ENCODE results near the gene PODXL. TPM values are rescaled to one million over a fixed set of nuclear protein-coding genes. Genes with fewer than 3 reads are reported as not detected.
"Not testable (repeated sequence)": the region's sequence is repeated elsewhere in the genome, so short reads cannot be mapped to it uniquely, and the experiment has no call there.

PODXL gene
- polyA plus RNA-seq, 4 donors, result 0.67 to 24.2 (median 7.9) TPM

DNA sequence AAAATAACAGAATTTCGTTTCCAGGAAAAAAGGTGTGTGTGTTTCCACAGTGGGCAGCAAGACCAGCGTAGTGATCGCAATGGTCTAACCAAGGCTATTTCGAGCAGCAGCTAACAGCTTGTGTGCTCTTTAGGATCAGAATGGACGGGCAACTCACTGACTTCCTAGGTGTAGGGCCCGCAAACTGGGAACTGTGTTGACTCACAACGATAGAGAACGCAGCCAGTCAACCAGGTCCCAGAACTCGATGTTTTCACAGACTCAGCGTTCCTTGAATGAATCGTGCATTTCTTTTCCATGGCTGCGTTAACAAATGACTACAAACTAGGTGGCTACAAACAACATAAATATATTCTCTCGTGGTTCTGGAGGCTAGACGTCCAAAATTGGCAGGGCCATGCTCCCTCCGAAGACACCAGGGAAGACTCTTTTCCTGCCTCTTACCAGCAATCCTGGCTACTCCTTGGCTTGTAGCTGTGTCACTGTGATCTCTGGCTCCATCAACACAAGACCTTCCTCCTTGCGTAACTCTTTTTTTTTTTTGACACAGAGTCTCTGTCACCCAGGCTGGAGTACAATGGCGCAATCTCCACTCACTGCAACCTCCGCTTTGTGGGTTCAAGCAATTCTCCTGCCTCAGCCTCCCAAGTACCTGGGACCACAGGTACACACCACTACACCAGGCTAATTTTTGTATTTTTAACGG is 39.1 kb downstream of the PODXL start:
- WGBS, 3 donors, result 88 to 93% (median 92%) methylated on average over 19 of the region's 19 CpGs

DNA sequence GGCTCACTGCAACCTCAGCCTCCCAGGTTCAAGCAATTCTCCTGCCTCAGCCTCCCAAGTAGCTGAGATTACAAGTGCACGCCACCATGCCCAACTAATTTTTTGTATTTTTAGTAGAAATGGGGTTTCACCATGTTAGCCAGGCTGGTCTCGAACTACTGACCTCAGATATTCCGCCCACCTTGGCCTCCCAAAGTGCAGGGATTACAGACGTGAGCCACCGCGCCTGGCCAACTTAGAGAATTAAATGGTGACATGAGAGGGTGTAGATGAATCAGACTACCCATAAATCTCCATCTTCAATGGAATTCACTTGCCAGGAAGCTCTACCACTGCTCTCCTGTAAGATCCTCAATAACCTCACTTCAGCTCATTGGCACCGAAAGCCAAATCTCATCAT is 41.0 kb downstream of the PODXL start:
- H3K4me1 ChIP-seq (ENCODE audit: control insufficient read depth in 3 of 3, insufficient read depth in 2 of 3, low read depth in 1 of 3, low read length in 2 of 3); H3K9me3 ChIP-seq (ENCODE audit: control insufficient read depth in 2 of 2, insufficient read depth in 1 of 2, low read depth in 1 of 2, low read length in 1 of 2); H3K36me3 ChIP-seq (ENCODE audit: control insufficient read depth in 3 of 3, insufficient read depth in 2 of 3, low read depth in 1 of 3, low read length in 3 of 3); H3K4me3 ChIP-seq (ENCODE audit: low read depth in 1 of 3, low read length in 3 of 3); FAIRE-seq; H3K27ac ChIP-seq (ENCODE audit: low read depth in 1 of 3, low read length in 2 of 3); H3K27me3 ChIP-seq (ENCODE audit: control insufficient read depth in 3 of 3, insufficient read depth in 3 of 3, low read length in 3 of 3); DNase-seq: not testable (repeated sequence)
- 89 to 94% (median 92%) methylated on average over 7 of the region's 7 CpGs for WGBS, 3 donors

More for the DNA sequence above, 39.1 kb downstream of the PODXL start:
- no peak for DNase-seq
- H3K4me3 ChIP-seq (ENCODE audit: low read depth in 1 of 3, low read length in 3 of 3), result no peak overlapping the region
- peaks cover 0 to 4% (median 2%) of the 10 kb centered on the region in 3 donors for H3K4me1 ChIP-seq (ENCODE audit: control insufficient read depth in 3 of 3, insufficient read depth in 2 of 3, low read depth in 1 of 3, low read length in 2 of 3)
- no peak for FAIRE-seq
- H3K27ac ChIP-seq (ENCODE audit: low read depth in 1 of 3, low read length in 2 of 3), result no peak overlapping the region
- no peaks in the 10 kb centered on the region for H3K27me3 ChIP-seq (ENCODE audit: control insufficient read depth in 3 of 3, insufficient read depth in 3 of 3, low read length in 3 of 3)
- no peaks in the 10 kb centered on the region for H3K9me3 ChIP-seq (ENCODE audit: control insufficient read depth in 2 of 2, insufficient read depth in 1 of 2, low read depth in 1 of 2, low read length in 1 of 2)
- H3K36me3 ChIP-seq (ENCODE audit: control insufficient read depth in 3 of 3, insufficient read depth in 2 of 3, low read depth in 1 of 3, low read length in 3 of 3), result no peaks in the 10 kb centered on the region

DNA sequence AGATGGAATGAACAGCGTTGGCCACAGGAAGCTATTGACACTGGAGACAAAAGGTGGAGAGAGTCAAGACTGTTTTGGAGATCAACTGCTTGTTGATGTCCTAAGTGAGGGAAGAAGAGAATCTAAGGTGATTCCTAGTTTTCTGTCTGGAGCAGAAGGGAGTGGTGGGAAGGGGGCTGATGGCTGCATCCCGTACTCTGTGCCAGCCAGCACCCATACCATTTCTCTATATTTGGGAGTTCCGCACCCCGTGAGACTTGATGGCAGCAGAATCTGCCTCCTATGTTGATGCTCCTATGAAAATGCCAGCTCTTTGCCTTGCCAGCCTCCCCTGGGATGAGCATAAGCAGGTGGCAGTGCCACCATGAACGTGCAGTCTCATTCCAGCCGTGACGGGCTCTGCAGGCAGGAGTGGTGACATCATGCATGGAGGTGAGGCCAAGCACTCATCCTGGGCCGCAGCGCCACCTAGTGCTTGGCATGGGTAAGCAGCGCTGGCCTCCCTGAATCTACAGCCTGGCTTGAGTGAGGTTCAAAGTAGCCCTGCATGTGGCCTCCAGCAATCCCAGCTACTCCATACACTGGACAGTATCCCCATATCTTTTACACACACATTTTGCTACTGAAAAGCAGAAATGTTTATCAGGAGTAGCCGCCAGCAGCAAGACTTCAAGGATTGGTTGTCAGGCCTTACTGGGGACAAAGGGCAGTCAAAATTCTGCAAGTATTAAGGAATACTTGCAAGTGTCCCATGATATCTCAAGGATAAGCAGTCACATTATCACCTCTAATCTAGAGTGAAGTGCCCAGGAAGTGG is 43.0 kb downstream of the PODXL start:
- DNase-seq (peak; percentile 88 to 91), FAIRE-seq (no peak)
- H3K36me3 ChIP-seq (ENCODE audit: control insufficient read depth in 3 of 3, insufficient read depth in 2 of 3, low read depth in 1 of 3, low read length in 3 of 3), result peaks cover 0 to 5% (median 0%) of the 10 kb centered on the region in 3 donors
- no peaks in the 10 kb centered on the region for H3K27me3 ChIP-seq (ENCODE audit: control insufficient read depth in 3 of 3, insufficient read depth in 3 of 3, low read length in 3 of 3)
- 33 to 37% (median 35%) methylated on average over 11 of the region's 11 CpGs for WGBS, 3 donors
- H3K4me1 ChIP-seq (ENCODE audit: control insufficient read depth in 3 of 3, insufficient read depth in 2 of 3, low read depth in 1 of 3, low read length in 2 of 3), result peaks cover 0 to 4% (median 0%) of the 10 kb centered on the region in 3 donors
- no peaks in the 10 kb centered on the region for H3K9me3 ChIP-seq (ENCODE audit: control insufficient read depth in 2 of 2, insufficient read depth in 1 of 2, low read depth in 1 of 2, low read length in 1 of 2)
- no peak overlapping the region for H3K4me3 ChIP-seq (ENCODE audit: low read depth in 1 of 3, low read length in 3 of 3)
- peak overlapping the region in 2 of 3 donors; percentile 27 to 28 for H3K27ac ChIP-seq (ENCODE audit: low read depth in 1 of 3, low read length in 2 of 3)

DNA sequence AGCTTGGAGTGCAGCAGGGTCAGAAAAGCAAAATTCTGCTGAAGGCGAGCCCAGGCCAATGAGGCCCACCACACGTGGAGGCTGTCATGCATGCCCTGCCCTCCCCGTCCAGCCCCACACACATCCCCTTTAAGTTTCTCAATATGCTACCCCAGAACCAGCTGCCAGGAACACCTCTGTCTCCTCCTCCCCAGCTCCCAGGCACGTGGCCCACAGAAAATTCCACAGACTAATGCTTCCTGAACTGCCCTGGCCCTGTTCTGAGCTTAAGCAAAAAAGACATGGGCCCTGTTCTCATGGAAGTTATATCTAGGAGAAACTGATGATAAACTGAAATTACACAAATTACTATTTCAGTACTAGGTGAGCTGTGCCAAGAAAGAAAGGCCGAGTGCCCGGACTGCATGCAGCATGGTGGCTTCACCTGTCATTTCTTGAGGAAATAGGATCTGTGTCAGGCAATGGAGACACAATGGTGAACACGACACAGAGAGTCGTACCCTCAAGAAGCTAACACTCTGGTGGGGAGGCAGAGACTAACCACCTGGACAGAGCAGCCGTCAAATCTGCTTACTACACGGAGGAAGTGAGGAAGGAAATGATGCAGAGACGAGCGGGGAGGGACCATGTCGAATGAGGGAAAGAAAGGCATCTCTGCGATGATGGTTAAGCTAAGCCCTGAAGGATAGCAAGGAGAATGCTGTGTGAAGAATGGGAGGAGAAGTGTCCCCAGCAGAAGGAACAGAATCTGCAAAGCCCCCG is 44.5 kb downstream of the PODXL start:
- no peak overlapping the region for H3K27ac ChIP-seq (ENCODE audit: low read depth in 1 of 3, low read length in 2 of 3)
- H3K4me1 ChIP-seq (ENCODE audit: control insufficient read depth in 3 of 3, insufficient read depth in 2 of 3, low read depth in 1 of 3, low read length in 2 of 3), result peaks cover 0 to 7% (median 0%) of the 10 kb centered on the region in 3 donors
- 71 to 90% (median 84%) methylated on average over 15 of the region's 15 CpGs for WGBS, 3 donors
- no peaks in the 10 kb centered on the region for H3K9me3 ChIP-seq (ENCODE audit: control insufficient read depth in 2 of 2, insufficient read depth in 1 of 2, low read depth in 1 of 2, low read length in 1 of 2)
- DNase-seq, result no peak
- no peaks in the 10 kb centered on the region for H3K27me3 ChIP-seq (ENCODE audit: control insufficient read depth in 3 of 3, insufficient read depth in 3 of 3, low read length in 3 of 3)
- peaks cover 0 to 8% (median 0%) of the 10 kb centered on the region in 3 donors for H3K36me3 ChIP-seq (ENCODE audit: control insufficient read depth in 3 of 3, insufficient read depth in 2 of 3, low read depth in 1 of 3, low read length in 3 of 3)
- no peak for FAIRE-seq
- H3K4me3 ChIP-seq (ENCODE audit: low read depth in 1 of 3, low read length in 3 of 3), result no peak overlapping the region

DNA sequence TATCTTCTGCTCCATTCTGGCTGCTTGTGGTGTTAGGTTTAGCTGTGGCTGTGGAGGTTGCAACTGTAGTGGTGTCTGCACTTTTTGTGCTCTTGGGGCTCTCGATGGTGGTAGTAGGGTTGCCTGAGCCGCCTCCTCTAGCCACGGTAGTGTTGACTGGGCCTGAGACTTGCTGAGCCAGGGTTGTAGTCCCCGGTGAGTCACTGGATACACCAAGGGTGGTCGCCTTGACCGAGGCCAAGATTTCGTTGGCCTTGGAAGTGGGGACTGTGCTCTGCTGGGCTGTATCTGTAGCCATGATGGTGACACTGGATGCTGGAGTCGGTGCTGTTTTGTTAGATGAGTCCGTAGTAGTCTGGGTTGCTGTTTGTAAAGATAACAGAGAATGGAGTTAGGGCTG is 45.4 kb downstream of the PODXL start:
- FAIRE-seq (no peak), DNase-seq (no peak)
- H3K27ac ChIP-seq (ENCODE audit: low read depth in 1 of 3, low read length in 2 of 3), result no peak overlapping the region
- H3K36me3 ChIP-seq (ENCODE audit: control insufficient read depth in 3 of 3, insufficient read depth in 2 of 3, low read depth in 1 of 3, low read length in 3 of 3), result peaks cover 0 to 8% (median 0%) of the 10 kb centered on the region in 3 donors
- no peaks in the 10 kb centered on the region for H3K27me3 ChIP-seq (ENCODE audit: control insufficient read depth in 3 of 3, insufficient read depth in 3 of 3, low read length in 3 of 3)
- 80 to 87% (median 82%) methylated on average over 9 of the region's 9 CpGs for WGBS, 3 donors
- no peaks in the 10 kb centered on the region for H3K9me3 ChIP-seq (ENCODE audit: control insufficient read depth in 2 of 2, insufficient read depth in 1 of 2, low read depth in 1 of 2, low read length in 1 of 2)
- peaks cover 0 to 7% (median 0%) of the 10 kb centered on the region in 3 donors for H3K4me1 ChIP-seq (ENCODE audit: control insufficient read depth in 3 of 3, insufficient read depth in 2 of 3, low read depth in 1 of 3, low read length in 2 of 3)
- no peak overlapping the region for H3K4me3 ChIP-seq (ENCODE audit: low read depth in 1 of 3, low read length in 3 of 3)

DNA sequence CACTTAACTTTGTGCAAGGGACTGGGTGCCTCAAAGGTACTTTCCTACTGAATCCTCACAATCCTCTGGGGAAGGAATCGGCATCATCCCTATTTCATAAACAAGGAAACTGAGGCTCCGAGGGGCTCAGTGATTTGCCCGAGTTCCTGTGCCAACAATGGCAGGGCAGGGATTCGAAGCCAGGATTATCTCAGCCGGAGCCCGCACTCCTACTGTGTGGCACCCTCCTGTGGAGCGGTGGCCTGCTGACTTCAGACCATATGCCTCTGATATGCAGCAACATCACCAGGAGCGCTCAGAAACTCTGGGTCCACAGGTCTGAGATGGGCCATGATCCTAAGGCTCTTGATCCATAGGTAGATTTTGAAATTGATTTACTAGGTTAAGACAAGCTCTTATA is 46.6 kb downstream of the PODXL start:
- H3K36me3 ChIP-seq (ENCODE audit: control insufficient read depth in 3 of 3, insufficient read depth in 2 of 3, low read depth in 1 of 3, low read length in 3 of 3), result peaks cover 0 to 8% (median 0%) of the 10 kb centered on the region in 3 donors
- no peaks in the 10 kb centered on the region for H3K27me3 ChIP-seq (ENCODE audit: control insufficient read depth in 3 of 3, insufficient read depth in 3 of 3, low read length in 3 of 3)
- no peak overlapping the region for H3K27ac ChIP-seq (ENCODE audit: low read depth in 1 of 3, low read length in 2 of 3)
- H3K4me1 ChIP-seq (ENCODE audit: control insufficient read depth in 3 of 3, insufficient read depth in 2 of 3, low read depth in 1 of 3, low read length in 2 of 3), result peaks cover 0 to 7% (median 0%) of the 10 kb centered on the region in 3 donors
- no peak for FAIRE-seq
- H3K9me3 ChIP-seq (ENCODE audit: control insufficient read depth in 2 of 2, insufficient read depth in 1 of 2, low read depth in 1 of 2, low read length in 1 of 2), result no peaks in the 10 kb centered on the region
- no peak for DNase-seq
- WGBS, 3 donors, result 94 to 97% (median 95%) methylated on average over 8 of the region's 8 CpGs
- H3K4me3 ChIP-seq (ENCODE audit: low read depth in 1 of 3, low read length in 3 of 3), result no peak overlapping the region

DNA sequence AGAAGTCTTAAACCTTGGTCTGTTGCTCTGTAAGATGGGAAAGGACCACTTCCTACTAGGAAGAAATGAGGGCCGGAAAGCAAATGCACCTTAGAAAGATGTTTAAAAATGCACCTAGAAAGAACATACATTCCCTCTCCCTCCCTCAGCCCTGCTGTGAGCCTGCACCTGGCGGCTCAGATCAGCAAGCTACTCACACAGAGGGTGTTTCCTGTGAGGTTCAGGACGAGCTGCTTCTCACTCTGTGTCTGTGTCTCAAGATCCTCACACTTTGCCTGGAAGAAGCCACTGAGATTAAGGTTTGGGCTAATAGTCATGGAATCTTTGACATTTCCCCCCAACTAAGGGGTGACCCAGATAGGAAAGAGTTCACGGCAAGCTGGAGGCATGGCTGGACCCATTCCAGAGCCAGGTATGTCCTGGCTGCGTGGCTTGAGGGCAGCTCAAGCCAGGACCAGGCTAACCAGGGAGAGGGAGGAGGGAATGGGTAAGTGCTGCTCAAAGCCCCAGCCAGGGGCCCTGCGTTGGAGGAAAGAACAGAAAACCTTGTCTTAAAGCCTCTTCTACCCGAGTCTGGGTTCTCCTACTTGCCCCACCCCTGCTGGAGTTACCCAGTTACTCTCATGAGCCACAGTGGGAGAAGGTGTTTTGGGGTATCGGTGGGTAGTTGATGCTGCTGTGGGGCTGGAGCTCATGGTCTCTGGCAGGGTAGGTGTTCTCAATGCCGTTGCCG is 47.5 kb downstream of the PODXL start:
- peaks cover 0 to 8% (median 0%) of the 10 kb centered on the region in 3 donors for H3K36me3 ChIP-seq (ENCODE audit: control insufficient read depth in 3 of 3, insufficient read depth in 2 of 3, low read depth in 1 of 3, low read length in 3 of 3)
- DNase-seq (no peak), FAIRE-seq (no peak)
- no peaks in the 10 kb centered on the region for H3K9me3 ChIP-seq (ENCODE audit: control insufficient read depth in 2 of 2, insufficient read depth in 1 of 2, low read depth in 1 of 2, low read length in 1 of 2)
- WGBS, 3 donors, result 77 to 86% (median 77%) methylated on average over 10 of the region's 10 CpGs
- H3K27ac ChIP-seq (ENCODE audit: low read depth in 1 of 3, low read length in 2 of 3), result no peak overlapping the region
- peaks cover 0 to 7% (median 0%) of the 10 kb centered on the region in 3 donors for H3K4me1 ChIP-seq (ENCODE audit: control insufficient read depth in 3 of 3, insufficient read depth in 2 of 3, low read depth in 1 of 3, low read length in 2 of 3)
- no peaks in the 10 kb centered on the region for H3K27me3 ChIP-seq (ENCODE audit: control insufficient read depth in 3 of 3, insufficient read depth in 3 of 3, low read length in 3 of 3)
- no peak overlapping the region for H3K4me3 ChIP-seq (ENCODE audit: low read depth in 1 of 3, low read length in 3 of 3)
